D721Med (cell line): ENCODE measurements around the gene ZNF48.

Source experiments
- DNase-seq: peaks from one replicate; pipeline ENCODE4 v3.0.0; 2011; ENCODE audit warnings: low spot score; ENCODE audit not compliant: insufficient read length
- FAIRE-seq: peaks from 2 replicates; lab custom pipeline; 2011; peaks lifted over from hg19 to GRCh38; lab: Jason Lieb, UNC
- CTCF ChIP-seq: IDR thresholded peaks from 2 replicates; pipeline ENCODE4 v1.5.1; 2012; ENCODE audit warnings: mild to moderate bottlenecking, control low read depth; ENCODE audit not compliant: insufficient read depth; ENCODE audit errors: missing control alignments

Gene ZNF48

GRCh38 chr16:30421010-30421409 is 25.8 kb downstream of the ZNF48 start:
- FAIRE-seq (no peak), DNase-seq (no peak)
- no peak for TF ChIP-seq CTCF

GRCh38 chr16:30428055-30428454 is 32.8 kb downstream of the ZNF48 start:
- DNase-seq, result no peak
- no peak for TF ChIP-seq CTCF
- FAIRE-seq, result no peak

GRCh38 chr16:30429418-30429677 is 34.1 kb downstream of the ZNF48 start:
- TF ChIP-seq CTCF, result no peak
- no peak for FAIRE-seq
- DNase-seq, result no peak

- peak; percentile 77 for TF ChIP-seq CTCF
- DNase-seq (peak; percentile 95), FAIRE-seq (no peak)
Measured at GRCh38 chr16:30429678-30430427, 34.6 kb downstream of the ZNF48 start, which contains the start of gene DCTPP1. TSS of gene DCTPP1 (minus strand) at chr16:30430030. CDS start at chr16:30429980, 50 bp downstream.

- FAIRE-seq (no peak), DNase-seq (no peak)
- TF ChIP-seq CTCF, result no peak
Measured at GRCh38 chr16:30430428-30430970, 35.3 kb downstream of the ZNF48 start.

- FAIRE-seq, result no peak
- no peak for TF ChIP-seq CTCF
- no peak for DNase-seq
Measured at GRCh38 chr16:30434852-30435251, 39.6 kb downstream of the ZNF48 start.

- DNase-seq (no peak), FAIRE-seq (no peak)
- no peak for TF ChIP-seq CTCF
Measured at GRCh38 chr16:30437511-30438046, 42.4 kb downstream of the ZNF48 start.
